IPS-NIHi11 (cell line): ENCODE data around the gene VSTM4.

Experiments
- DNase-seq: peaks from one replicate; pipeline ENCODE4 v3.0.0; 2012; ENCODE audit warnings: mixed read lengths, low spot score

Gene VSTM4

DNA sequence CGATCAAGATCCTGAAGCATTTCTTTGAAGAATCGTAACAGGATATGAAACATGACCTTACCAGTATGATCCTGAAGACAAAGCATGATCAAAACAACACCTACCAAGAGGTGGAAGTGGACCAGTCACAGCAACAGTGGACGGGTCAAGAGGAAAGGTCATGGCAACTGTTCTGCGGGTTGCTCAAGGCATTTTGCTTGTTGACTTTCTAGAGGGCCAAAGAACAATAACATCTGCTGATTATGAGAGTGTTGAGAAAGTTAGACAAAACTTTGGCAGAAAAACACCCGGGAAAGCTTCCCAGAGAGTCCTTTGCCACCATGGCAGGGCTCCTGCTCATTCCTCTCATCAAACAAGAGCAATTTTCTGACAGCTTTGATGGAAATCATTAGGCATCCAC, 110.1 kb downstream of the VSTM4 start:
- DNase-seq, result no peak

DNA sequence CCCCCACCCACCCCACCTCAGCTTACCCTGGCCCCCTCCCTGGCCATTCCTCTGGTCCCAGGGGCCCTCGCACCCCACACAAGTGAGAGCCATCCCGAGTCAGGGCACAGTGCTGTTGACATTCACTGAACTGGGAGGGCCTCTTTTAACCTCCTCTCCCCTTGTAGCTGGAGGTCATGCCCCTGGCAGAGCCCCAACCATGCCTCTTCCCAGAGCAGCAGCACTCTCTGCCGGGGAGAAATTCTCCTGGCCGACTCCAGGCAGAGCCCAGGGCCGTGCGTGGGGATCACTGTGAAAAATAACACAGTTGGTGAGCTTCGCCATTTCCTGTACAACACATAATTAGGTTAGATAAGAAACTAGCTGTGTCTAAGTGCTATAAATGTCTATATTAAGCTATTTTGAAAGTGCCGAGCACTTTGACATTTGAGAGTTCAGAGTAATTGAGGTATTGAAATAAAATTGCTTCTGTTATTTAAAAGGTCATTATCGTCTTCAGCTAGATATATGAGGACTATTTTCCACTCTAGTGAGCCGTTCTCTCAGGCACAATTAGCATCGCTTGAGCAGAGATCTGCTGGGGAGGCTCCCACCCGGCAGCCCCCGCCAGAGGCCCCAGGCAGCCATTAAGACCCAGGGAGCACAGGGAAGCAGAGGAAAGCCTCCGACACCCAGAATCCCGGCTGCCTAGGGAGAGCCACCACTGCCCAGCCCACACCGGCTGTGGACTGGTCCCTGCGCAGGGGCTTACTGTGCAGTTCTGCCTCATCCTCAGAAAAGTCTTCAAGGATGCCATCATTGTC, 113.3 kb downstream of the VSTM4 start:
- DNase-seq, result no peak

DNA sequence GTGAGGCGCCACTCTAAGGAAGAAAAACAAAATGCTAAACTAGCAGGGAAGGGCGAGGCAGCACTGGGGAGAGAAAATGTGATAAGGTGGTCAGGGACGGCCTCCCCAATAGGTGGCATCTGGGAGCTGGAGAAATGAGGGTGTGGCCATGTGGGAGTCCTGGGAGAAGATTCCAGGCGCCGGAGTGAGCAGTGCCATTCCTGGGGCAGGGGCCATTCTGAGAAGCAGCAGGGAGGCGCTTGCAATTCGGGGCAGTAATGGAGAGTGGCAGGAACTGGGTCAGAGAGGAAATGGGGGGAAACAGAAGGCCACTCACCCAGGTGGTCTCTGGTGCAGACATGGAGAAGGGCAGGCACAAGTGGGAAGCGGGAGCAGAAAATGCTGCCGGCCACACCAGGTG, 113.9 kb downstream of the VSTM4 start:
- DNase-seq, result peak; percentile 75

DNA sequence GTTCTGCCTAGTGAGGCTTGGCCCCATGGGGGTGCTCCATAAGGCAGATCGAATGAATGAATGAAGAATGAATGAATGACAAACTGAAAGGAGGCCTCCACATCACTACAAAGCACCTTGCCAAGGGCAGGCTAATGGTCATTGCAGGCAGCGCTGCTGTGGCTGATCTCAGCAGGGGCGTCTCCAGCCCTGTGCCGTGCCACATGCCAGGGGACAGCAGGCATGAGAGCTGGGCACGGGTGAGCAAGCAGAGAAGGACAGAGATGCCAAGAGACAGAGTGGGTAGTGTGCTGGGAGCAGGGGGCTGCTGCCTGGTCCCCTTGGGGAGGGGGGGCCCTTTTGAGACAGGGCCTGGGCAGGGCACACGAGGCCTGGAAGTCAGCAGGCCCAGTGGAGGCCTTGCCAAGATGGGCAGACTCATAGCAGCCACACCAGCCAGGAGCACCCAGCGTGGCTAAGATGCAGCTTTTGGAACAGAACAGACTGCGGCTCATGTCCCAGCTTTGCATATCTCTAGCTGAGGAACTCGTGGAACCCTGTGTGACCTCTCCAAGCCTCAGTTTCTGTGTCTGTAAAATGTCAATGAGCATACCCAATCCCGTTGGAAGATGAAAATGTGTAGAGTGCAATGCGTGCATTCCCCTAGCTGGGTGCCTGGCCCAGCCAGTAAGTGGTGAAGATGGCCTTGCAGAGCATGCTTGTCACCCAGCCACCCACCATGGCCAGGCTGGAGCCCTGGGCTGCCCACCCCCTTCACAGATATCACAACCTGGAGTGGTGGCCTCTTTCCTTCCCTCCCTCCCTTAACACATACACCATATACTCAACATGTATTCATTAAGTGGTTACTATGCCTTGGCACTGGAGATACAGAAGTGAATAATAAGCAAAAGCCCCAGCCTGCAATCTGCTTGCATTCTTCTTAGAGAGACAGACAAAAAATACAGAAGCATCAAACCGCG, 114.6 kb downstream of the VSTM4 start:
- DNase-seq, result no peak

DNA sequence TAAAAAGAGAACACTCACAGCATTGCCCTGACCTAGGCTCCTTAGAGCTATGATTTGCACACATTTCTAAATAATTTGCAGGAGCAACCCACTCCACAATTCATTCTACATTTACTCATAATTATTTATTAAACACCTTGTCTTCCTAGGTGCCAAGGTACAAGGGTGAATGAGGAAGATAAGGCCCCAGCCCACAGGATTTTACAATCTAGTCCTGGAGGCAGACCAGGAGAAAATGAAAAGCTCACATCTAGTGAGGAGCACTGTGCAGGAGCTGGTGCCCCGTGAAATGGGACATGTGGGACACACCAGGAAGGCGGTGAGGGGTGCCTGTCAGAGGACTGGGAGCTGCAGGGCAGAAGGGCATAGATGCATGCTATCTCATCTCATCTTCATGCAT, 116.0 kb downstream of the VSTM4 start:
- no peak for DNase-seq

DNA sequence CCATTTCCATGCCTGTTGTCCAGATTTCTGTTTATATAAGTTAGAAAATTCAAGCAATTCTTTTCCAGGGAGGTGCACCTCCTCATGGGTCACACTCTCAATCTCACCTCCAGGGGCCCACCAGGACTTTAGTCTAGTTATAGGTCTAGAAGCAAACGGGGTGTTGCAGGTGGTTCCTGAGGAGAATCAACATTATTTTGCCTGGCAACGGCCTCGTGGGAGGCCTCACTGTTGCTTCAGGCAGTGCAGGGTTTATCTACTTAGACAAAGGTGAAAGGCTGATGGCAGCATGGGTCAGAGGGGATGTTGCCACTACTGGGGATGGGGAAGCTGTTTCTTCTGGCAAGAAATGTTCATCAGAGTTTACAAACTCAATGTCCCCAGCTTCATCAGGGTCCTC, 119.0 kb downstream of the VSTM4 start:
- no peak for DNase-seq

DNA sequence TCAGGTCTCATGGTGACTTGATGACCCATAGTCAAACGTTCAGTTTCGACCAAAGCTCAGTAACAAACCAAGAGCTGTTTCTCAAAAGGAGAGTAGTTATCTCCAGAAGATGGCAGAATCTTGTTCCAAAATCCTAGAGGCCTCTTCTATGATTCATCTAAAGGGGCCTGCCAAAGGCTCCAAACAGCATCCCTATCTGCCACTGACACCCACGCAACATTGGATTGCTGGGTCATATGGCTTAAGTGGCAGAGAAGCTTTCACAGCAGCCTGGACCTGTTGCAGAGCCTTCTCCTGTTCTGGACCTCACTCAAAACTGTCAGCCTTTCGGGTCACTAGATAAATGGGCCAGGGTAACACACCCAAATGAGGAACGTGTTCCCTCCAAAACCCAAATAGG, 121.7 kb downstream of the VSTM4 start:
- DNase-seq, result no peak

DNA sequence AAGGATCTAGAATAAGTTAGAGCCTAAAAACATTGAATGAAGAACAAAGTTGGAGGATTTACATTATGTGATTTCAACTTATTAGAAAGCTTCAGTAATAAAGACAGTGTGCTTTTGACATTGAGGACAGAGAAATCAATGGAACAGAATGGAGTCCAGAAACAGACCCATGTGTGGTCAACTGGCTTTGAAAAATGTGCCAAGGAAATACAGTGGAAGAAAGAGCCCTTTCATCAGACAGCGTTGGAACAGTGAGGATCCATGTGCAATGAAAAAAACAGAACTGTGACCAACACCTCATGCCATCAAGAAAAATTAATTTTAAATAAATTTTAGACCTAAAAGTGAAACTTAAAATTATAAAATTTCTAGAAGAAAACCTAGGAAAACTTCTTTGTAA, 125.1 kb downstream of the VSTM4 start:
- DNase-seq, result no peak

DNA sequence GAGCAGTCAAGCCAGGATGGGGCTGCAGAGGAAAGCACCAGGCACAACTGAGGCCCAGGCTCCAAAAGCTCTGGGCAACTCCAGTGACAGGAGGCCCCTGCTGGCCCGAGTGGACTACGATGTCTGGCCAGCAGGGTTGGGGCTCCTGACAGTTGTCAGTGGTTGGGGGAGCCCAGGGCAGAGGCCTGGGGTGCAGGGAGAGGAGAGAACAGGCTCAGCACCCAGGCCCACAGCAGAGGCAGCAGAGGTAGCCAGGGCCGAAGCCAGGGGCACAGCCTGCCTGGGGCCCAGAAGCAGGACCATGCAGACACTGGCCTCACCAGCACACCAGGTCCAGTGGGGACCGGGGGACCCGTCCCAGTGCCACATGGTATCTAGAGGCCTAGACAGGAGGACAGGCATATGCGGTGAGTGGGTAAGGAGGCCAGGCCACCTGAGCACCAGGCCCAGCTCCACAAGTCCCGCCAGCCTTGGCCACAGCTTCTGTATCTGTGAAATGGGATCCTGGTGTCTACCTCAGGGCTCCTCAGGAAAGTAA, 129.6 kb downstream of the VSTM4 start:
- DNase-seq, result no peak

DNA sequence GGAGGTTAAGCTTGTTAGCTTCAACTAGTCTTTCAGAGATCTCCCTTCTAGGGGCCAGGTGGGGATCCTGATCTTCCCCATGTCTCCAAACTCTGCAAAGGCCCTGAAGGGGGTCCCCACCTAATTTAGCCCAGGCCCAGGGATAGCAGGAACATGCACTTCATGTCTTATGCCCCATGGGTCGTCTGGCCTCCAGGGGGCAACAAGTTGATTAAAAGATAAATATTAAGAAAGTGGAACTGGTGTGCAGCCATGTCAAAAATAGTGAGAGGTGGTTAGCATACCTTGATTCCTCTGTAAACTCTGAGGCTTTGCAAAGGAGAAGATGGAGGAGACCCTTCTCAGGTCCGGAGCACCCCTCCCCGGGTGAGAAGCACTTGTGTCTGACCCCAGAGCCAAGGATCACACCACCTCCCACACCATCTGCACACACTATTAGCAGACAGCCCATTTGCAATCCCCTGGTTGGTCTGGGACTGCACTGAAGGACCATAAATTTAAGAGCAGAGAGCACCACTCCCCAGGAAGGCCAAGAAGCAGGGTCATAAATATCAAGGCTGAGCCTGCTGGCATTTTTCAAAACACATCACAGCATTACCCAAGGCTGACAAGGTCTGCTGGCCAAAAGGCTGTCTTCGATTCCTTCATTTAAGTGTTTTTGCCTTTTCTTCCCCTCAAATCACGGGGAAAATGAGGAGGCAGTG, 131.5 kb downstream of the VSTM4 start:
- no peak for DNase-seq

DNA sequence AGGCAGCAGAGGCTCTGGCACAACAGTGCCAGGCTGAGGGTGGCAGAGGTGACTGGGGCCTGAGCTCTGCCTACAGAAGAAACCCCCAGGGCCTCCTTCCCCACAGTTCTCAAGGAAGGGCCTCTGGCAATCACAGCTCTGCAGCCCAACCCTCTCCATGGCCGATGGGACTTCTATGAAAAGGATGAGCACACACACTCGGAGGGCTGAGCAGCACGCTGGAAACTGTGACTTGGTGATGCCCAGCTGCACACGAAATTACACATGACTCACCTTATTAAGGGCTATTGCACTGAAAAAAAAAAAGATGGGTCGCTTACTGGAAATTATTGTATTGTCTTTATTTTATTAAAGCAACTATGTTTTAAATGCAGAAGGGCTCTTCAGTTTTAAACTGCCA, 132.7 kb downstream of the VSTM4 start:
- DNase-seq, result no peak

DNA sequence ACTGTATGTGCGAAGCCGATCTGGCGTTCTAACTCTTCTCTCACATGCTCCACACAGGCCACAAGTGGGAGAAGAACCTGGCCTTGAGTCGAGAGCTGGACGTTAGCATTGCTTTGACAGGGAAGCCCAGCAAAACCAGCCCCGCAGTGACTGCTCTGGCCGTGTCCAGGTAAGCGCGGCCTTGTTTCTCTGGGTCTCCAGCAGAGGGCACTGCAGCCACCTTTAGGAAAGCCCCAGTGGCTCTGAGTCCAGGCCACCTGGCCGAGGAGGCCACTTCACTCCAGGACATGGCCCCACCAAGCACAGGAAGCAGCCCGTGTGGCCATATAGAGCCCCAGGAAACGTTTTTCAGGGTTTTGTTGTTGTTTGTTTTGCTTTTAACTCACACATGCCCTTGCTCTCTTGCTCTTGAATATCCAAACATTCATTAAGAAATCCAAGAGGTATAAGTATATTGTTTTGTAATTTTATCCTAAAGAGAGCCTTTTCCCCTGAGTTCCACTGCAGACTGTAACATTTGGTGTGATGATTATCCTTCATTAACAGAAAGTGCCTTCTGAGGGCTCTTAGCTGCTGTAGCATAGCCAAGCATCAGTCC, 133.9 kb downstream of the VSTM4 start:
- peak; percentile 89 for DNase-seq

DNA sequence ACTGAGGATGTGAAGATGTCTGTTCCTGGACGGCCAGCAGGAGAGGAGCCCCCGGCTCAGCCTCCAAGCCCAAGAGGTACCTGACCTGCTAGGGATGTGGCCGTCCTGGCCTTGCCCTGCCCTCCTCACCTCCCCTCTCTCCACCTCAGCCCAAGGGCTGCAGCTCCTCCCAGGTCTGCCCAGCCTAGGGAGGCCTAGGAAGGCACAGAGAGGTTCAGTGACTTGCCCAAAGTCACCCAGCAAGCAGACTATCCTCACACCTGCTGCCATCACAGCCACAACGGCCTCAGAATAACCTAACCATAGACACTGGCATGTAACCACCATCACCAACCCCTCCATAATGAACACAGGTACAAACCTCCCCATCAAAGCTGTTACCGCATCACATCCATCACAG, 137.0 kb downstream of the VSTM4 start:
- no peak for DNase-seq

DNA sequence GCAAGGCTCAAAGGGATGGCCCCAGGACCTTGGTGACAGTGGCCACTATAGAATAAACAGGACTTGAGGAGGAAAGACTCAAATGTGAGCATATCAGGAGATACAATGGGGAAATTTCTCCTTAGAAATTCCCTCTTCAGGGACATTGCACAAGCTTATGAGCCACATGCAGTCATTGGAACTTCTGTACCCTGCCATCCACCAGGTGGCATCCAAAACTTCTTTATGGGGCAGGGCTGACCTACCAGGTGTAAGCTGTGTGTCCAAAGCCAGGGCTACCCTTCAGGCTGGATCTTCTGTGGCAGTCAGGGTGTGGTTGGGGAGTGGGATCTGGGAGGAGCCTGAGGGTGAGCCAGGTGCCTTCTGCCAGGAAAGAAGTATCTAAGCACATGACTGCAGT, 139.1 kb downstream of the VSTM4 start:
- DNase-seq, result peak; percentile 38

DNA sequence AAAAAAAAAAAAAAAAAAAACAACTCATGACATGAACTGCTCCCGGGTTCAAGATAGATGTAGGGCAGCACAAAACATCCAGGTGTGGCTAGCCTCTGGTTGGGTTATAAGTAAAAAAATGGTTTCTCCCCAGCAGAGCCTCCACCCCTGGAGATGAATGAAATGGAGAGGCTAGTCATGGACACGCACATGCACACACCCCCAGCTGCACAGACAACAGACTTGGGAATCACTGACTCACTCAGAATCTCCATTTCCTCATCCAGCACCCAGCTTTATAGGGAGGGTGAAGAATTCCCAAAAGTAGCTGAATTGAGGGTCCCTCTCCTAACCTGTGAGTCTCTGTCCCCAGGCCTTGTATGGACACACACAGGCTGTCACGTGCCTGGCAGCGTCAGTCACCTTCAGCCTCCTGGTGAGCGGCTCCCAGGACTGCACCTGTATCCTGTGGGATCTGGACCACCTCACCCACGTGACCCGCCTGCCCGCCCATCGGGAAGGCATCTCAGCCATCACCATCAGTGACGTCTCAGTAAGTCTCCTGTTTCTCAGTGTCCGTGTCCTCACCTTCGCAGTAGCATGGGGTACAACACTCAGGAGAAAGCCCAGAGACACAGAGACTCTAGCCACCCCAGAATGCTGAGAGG, 140.7 kb downstream of the VSTM4 start:
- no peak for DNase-seq

DNA sequence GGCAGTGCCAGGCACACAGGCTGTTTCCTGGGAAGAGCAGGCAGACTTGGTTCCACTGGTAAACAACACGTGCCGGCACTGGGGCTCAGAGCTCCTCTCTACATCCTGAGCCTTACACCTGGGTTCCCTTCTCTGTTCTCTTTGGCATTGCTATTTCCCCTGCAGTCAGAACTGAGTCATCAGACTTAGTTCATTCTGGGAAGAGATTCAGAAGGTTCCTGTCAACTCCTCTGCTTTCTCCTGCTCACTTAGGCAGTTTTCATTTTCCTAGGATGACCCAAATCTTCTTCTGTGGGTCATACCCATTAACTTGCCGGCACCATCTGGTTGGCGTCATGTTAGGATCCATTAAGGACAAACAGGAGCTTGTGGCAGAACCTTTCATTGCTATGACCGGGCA, 142.3 kb downstream of the VSTM4 start:
- DNase-seq, result no peak

DNA sequence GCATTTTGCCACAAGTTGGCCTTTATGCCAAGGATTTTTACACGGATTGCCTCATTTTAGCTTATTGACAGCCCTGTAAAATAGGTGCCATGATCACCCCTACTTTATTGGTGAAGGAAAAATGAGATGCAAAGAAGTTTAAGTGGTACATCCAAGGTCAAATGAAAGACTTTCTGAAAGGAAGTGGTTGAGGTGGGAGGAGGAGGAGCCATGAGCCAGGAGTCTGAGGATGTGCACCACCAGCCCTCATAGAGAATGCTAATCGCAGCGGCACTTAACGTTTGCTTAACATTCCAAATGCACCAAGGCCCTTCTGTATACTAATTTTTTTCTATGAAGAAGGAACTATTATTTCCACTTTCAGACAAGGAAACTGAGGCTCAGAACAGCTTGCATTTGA, 144.7 kb downstream of the VSTM4 start:
- DNase-seq, result no peak

DNA sequence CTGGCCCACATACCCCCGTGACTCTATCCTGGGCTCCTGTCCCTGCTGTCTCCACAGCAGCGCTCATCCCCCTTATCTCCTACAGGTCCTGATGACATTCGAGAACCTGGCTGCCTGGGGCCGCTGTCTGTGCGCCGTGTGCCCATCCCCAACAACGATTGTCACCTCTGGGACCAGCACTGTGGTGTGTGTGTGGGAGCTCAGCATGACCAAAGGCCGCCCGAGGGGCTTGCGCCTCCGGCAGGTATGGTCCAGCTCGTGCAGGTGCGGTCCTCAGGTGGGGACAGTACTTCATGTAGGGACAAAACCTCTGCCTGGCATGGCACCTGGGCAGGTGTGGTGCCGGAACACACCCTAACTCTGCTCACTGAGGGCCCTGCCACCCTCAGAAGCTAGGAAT, 145.3 kb downstream of the VSTM4 start:
- no peak for DNase-seq

DNA sequence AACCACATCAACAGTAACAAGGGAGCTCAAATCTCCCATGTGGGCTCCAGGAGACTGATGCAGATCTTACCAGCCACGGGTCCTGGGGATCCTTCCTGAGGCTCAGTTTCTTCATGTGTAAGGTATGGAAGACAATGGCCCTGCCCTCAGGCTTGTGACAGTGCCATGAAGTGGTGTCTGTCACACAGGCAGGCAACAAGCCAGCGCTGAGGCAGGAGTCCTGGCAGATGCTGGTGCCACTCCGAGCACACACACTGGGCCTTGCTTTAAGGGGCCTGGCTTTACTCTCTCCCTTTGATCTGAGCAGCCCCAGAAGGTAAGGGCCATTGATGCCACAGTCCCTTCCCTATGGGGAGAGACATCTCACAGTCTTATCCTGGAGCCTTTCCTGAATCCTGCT, 147.3 kb downstream of the VSTM4 start:
- DNase-seq, result no peak

DNA sequence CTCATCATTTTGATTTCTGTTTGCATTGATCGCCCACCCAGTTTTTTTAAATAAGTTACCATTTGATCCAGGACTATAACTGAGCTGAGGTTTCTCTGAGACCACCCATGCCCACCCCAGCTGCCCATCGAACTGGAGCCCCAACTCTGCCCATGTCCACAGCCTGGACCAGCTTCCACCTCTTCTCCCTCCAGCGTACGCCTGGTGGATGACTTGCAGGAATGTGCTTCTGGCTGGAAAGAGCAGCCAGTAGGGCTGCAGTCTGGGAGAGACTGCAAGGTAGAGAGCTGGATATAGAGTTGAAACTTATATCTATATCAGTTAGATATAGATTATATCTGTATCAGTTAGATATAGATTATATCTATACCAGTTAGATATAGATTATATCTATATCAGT, 149.9 kb downstream of the VSTM4 start:
- no peak for DNase-seq
